Hepatocyte (in vitro differentiated cells): ENCODE measurements around the gene SNX5.

ENCODE experiments used
- CTCF ChIP-seq: fragments of 200-600 bp; sonication (generic); IDR thresholded peaks from 2 replicates; pipeline ENCODE4 v1.5.1; 2016; ENCODE audit warnings: antibody characterized with exemption, mild to moderate bottlenecking; ENCODE audit not compliant: poor library complexity
- EZH2 ChIP-seq: fragments of 200-600 bp; sonication (generic); IDR thresholded peaks from 2 replicates; pipeline ENCODE4 v1.6.1; 2016; ENCODE audit warnings: antibody characterized with exemption, mild to moderate bottlenecking, borderline replicate concordance
- EZH2phosphoT487 ChIP-seq: fragments of 200-600 bp; sonication (generic); IDR thresholded peaks from one replicate; pipeline ENCODE4 v1.6.1; 2018; ENCODE audit warnings: antibody characterized with exemption, mild to moderate bottlenecking, low read depth, moderate library complexity; ENCODE audit not compliant: unreplicated experiment, severe bottlenecking

GRCh38 chr20:17990278-17990972 is 21.8 kb upstream of the SNX5 start:
- TF ChIP-seq CTCF (no peak), EZH2phosphoT487 (no peak), EZH2 (no peak)
